ENCODE measurements around the gene SLC18A2.

- TF ChIP-seq CTCF (conservative IDR thresholded peaks at IDR 0.05 in 1 of 2, IDR thresholded peaks at IDR 0.05 in 1 of 2; ENCODE audit: low read depth in 1 of 2, low read length in 2 of 2) (no peak), EZH2 (IDR thresholded peaks at IDR 0.05; ENCODE audit: low read length, missing control alignments) (no peak)
Observed at GRCh38 chr10:117294735-117295134, 53.8 kb downstream of the SLC18A2 start.

All from fibroblast of lung (primary cell).